HFFc6 (cell line): Measurements from ENCODE around the gene SRRM5. TPM values are rescaled to one million over a fixed set of nuclear protein-coding genes. Genes with fewer than 3 reads are reported as not detected.

Source experiments
- DNase-seq: peaks from one replicate; pipeline ENCODE4 v3.0.0-alpha.2; 2018
- H3K27ac Mint-ChIP-seq: 2 replicates; pipeline ENCODE4 v1.8.0; 2020; ENCODE audit warnings: mild to moderate bottlenecking, mixed read lengths
- H3K27me3 Mint-ChIP-seq: 2 replicates; pipeline ENCODE4 v1.8.0; 2021; ENCODE audit warnings: mild to moderate bottlenecking, moderate library complexity, mixed read lengths; ENCODE audit not compliant: insufficient read depth
- H3K36me3 Mint-ChIP-seq: 2 replicates; pipeline ENCODE4 v1.8.0; 2021; ENCODE audit warnings: low read depth, mixed read lengths
- H3K4me1 Mint-ChIP-seq: 2 replicates; pipeline ENCODE4 v1.8.0; 2020; ENCODE audit warnings: low read depth, mixed read lengths
- H3K4me3 Mint-ChIP-seq: 2 replicates; pipeline ENCODE4 v1.8.0; 2020; ENCODE audit warnings: mild to moderate bottlenecking, moderate library complexity, mixed read lengths
- H3K9me3 Mint-ChIP-seq: 2 replicates; pipeline ENCODE4 v1.8.0; 2020; ENCODE audit warnings: mild to moderate bottlenecking, mixed read lengths
- long read RNA-seq: library from polyadenylated mRNA; unstranded; transcript quantifications from one replicate; pipeline ENCODE4 v2.0.0, GENCODE V29; 2019
- total RNA-seq, 6 experiments: library from RNA; stranded (reverse); fragmentation: NEBNext Ultra II Directional; extraction: Animal tissue kit (Norgen Biotek cat#: 25700); gene quantifications; 2 replicates in 1 of 6; 3 replicates in 5 of 6; pipeline ENCODE4 v1.2.3, GENCODE V29; 2021
- TF ChIP-seq, protein P1 (sequence below): fragments of 200-600 bp; sonication (generic); IDR thresholded peaks from 2 replicates; pipeline ENCODE4 v1.5.0; 2021; ENCODE audit warnings: antibody characterized with exemption, mild to moderate bottlenecking

The SRRM5 gene, protein sequence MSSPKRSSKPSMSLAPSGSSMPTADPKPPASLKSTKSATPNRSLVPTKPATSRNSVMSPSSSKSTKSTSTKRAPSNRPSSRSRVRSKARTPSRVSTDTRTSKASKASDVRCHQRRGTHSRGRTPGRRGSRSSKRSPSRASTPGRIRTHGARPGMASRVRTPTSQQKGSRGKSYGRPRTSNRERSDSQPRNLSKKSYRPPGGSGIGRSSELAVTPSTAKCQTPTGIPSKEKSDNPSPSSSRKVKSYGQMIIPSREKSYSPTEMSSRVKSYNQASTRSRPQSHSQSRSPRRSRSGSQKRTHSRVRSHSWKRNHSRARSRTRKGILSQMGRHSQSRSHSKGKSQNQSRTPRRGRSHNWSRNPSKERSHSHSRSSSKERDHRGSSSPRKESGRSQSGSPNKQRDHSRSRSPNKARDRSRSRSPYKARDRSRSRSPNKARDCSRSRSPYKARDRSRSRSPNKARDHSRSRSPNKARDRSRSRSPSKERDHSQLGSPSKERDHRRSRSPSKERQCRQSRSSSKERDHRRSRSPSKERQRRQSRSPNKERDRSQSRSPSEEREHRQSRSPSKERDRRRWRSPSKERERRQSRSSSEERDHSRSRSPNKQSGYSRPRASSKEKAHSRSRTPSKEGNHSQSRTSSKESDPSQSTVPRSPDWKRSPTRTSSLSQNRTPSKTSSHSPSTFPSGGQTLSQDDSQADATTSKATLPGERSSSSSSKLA
- under 1 TPM in 5 of 6 experiments, not detected in 1; 0.11 to 0.31 (median 0.21) TPM for total RNA-seq
- long read RNA-seq, result 0 reads

DNA sequence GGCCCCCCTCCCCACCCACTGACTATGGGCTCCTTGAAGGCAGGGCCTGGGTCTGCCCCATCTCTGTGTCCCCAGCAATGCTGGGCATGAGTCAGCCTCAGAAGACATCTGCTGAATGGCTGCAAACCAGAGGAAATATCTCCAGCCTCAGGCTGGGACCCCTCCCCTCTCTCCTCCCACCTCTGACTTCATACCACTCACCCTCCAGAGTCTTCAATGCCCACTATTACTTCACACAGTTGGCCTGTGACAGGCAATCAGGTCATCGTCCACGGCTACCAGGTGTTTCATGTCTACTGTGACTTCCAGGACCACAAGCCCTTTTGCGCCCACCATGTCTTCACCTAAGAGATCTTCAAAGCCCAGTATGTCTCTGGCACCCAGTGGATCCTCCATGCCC is at the start of gene SRRM5:
Gene SRRM5, plus strand, starts transcription at position 301 of the 400 bp plus-strand sequence. Its CDS starts 34 bp downstream, at position 335.
- Mint-ChIP-seq H3K27ac (peak within 1 kb of the TSS; percentile 38; the same call in 1 of the 2 replicates), H3K4me1 (peaks cover 12% of the 10 kb centered on the region), H3K9me3 (no peaks in the 10 kb centered on the region), H3K27me3 (no peaks in the 10 kb centered on the region; the same call in 1 of the 2 replicates), H3K4me3 (no peak within 1 kb of the TSS), H3K36me3 (peaks cover 19% of the 10 kb centered on the region)
- TF ChIP-seq, protein P1, sequence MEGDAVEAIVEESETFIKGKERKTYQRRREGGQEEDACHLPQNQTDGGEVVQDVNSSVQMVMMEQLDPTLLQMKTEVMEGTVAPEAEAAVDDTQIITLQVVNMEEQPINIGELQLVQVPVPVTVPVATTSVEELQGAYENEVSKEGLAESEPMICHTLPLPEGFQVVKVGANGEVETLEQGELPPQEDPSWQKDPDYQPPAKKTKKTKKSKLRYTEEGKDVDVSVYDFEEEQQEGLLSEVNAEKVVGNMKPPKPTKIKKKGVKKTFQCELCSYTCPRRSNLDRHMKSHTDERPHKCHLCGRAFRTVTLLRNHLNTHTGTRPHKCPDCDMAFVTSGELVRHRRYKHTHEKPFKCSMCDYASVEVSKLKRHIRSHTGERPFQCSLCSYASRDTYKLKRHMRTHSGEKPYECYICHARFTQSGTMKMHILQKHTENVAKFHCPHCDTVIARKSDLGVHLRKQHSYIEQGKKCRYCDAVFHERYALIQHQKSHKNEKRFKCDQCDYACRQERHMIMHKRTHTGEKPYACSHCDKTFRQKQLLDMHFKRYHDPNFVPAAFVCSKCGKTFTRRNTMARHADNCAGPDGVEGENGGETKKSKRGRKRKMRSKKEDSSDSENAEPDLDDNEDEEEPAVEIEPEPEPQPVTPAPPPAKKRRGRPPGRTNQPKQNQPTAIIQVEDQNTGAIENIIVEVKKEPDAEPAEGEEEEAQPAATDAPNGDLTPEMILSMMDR, result no peak
- DNase-seq, result no peak

DNA sequence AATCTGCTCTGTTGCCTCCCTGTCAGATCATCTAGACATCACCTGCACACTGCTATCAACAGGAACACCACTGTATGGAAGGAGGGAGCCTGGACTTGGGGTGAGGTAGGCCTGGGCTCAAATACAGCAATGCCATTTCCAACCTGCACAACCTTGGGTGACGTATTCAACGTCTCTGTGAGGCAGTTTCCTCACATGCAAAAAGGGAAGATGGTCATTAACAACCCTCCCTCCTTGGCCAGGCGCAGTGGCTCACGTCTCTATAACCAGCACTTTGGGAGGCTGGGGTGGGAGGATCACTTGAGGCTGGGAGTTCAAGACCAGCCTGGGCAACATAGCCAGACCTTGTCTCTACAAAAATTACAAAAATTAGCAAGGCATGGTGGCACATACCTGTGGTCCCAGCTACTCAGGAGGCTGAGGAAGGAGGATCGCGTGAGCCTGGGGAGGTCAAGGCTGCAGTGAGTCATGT is 49.6 kb upstream of the SRRM5 start:
- Mint-ChIP-seq H3K9me3 (no peaks in the 10 kb centered on the region), H3K4me3 (no peak overlapping the region), H3K27ac (peak overlapping the region; percentile 78), H3K4me1 (peaks cover 48% of the 10 kb centered on the region), H3K36me3 (peaks cover 35% of the 10 kb centered on the region), H3K27me3 (no peaks in the 10 kb centered on the region)
- no peak for DNase-seq
- TF ChIP-seq, protein P1, result no peak

DNA sequence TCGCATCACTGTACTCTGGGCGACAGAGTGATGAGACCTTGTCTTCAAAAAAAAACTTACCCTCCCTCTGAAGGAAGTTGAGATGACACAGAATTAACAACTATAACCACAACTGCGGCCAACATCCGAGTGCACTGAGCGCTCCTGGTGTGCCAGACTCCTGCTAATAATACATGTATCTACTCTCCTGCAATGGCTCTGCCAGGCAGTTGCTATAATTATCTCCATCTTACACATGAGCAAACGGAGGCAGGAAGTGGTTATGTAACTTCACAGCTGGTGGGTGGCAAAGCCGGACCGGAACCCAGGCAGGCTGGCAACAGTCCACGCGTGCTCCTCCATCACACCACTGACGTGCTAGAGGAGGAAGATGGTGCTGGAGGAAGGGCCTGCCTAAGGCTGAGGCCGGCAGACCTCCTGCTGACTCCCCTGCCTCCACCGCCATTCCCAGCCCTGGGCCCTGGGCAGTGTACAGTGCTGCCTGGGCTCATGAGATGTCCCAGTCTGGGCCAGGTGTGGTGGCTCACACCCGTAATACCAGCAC is 49.1 kb upstream of the SRRM5 start:
- Mint-ChIP-seq H3K4me3 (no peak overlapping the region), H3K9me3 (no peaks in the 10 kb centered on the region), H3K27me3 (no peaks in the 10 kb centered on the region), H3K36me3 (peaks cover 35% of the 10 kb centered on the region), H3K4me1 (peaks cover 43% of the 10 kb centered on the region), H3K27ac (peak overlapping the region; percentile 78)
- DNase-seq, result peak; percentile 78
- TF ChIP-seq, protein P1, result no peak

DNA sequence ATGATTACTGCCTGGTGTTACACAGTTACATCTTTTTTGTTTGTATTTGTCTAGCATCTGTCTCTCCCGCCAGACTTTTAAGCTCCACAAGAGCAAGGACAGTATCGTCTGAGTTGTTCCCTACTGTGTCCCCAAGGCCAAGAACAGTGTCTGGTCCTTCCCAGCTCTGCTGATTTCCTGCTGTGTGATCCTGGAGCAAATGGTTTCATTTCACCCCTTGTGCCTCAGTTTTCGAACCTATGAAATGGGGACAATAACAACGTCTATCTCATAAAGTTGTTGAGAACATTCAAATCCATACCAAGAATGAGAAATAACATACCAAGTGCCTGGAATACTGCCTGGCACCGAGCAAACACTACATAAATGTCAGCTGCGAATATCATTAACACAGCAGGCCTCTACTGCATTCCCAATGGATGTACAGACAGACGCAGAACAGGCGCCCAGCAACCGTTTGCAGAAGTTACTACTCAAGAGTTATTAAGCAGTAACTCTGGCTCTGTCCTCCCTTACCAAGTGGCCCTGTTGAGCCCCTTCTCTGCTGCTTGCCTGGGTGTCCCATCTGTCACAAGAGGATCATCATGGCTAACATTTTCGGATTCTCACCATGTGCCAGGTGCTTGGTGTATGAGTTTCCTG is 48.0 kb upstream of the SRRM5 start:
- Mint-ChIP-seq H3K9me3 (no peaks in the 10 kb centered on the region), H3K36me3 (peaks cover 35% of the 10 kb centered on the region), H3K27me3 (no peaks in the 10 kb centered on the region), H3K27ac (peak overlapping the region; percentile 78), H3K4me1 (peaks cover 38% of the 10 kb centered on the region), H3K4me3 (no peak overlapping the region)
- TF ChIP-seq, protein P1, result no peak
- DNase-seq, result no peak

DNA sequence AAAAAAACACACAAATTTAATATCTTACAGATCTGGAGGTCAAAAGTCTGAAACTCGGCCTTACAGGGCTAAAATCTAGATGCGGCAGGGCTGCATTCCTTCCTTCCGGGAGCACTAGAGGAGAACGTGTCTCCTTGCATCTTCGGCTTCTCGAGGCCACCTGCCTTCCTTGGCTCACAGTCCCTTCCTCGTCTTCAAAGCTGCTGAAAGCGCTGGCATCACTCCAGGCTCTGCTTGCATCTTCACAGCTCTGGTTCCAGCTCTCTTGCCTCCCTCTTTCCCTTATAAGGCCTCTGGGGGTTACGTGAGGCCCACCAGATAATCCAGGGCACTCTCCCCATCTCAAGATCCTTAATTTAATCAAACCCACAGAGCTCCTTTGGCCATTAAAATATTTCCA is 47.1 kb upstream of the SRRM5 start:
- DNase-seq, result no peak
- H3K9me3 Mint-ChIP-seq, result no peaks in the 10 kb centered on the region
- no peaks in the 10 kb centered on the region for H3K27me3 Mint-ChIP-seq
- peaks cover 35% of the 10 kb centered on the region for H3K36me3 Mint-ChIP-seq
- no peak overlapping the region for H3K4me3 Mint-ChIP-seq
- peaks cover 39% of the 10 kb centered on the region for H3K4me1 Mint-ChIP-seq
- no peak overlapping the region for H3K27ac Mint-ChIP-seq
- TF ChIP-seq, protein P1, result no peak
